ENCODE measurements around the gene ANKRD23. TPM values are rescaled to one million over a fixed set of nuclear protein-coding genes. Genes with fewer than 3 reads are reported as not detected.

Gene ANKRD23
- polyA plus RNA-seq, 3 donors: 3.4 to 6.9 (median 4.2) TPM

DNA sequence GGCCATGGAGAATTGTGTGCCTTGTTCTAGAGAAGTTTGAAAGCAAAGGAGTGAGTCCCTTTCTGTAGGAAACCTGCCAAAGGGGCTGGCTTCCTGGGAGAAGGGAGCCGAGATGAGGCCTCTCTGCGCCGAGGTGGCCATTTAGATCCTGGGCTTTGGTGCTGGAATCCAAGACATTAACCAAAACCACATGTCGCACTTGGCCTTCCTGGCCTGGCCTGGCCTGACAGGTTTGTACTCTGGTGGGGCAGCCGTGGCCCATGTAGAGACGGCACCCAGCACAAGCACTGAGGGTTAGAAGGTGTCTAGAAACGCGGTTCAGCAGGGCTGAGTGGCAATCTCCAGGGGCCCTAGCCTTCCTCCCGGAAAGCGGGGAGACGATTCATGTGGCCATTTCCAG is 20.6 kb downstream of the ANKRD23 start:
- no peak for DNase-seq (ENCODE audit: extremely low read depth in 1 of 11, low read depth in 9 of 11, low spot score in 4 of 11)

DNA sequence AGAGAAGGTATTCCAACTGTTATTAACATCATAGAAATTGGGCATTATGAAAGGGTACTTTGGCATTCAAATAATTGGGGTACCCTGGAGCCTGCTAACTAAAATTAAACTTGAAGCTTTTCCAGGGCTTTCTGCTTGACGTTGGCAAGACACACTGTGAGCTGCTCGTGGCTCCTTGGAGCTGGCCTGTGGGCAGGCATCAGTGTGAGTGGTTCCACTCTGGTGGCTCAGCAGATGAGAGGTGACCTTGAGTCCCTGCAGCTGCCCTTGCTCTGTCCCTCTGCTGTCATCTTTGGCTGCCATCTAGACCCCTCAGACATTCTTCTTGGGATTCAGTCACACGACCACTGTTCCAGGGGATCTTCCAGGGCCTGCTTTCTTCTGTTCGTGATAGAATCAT is 21.0 kb downstream of the ANKRD23 start:
- no peak for DNase-seq (ENCODE audit: extremely low read depth in 1 of 11, low read depth in 9 of 11, low spot score in 4 of 11)

DNA sequence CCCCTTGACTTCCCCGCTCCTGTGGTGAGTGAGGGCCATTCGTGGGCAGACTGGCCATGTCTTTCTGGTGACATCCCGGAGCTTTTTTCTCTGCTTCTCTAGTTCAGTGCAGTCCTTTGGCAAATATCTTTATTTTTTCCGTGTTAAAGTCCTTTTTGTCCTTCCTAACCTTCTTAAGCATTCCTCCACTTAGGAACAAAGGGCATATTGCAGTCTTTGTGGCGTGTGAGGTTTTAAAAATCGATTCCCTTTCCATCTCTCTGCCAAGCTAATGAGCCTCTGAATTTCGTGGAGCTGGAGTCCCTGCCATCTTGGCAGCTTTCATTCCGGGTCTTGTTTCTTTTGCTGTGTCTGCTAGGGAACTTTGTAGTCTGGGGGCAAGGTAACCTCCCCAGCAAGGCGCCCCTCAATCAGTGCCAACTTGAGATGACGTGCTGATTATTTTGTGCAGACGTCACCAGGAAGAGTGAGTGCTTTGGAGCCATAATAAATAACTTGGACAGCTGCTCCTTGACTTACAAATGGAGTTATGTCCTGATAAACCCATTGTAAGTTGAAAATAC is 22.6 kb downstream of the ANKRD23 start:
- no peak for DNase-seq (ENCODE audit: extremely low read depth in 1 of 11, low read depth in 9 of 11, low spot score in 4 of 11)

DNA sequence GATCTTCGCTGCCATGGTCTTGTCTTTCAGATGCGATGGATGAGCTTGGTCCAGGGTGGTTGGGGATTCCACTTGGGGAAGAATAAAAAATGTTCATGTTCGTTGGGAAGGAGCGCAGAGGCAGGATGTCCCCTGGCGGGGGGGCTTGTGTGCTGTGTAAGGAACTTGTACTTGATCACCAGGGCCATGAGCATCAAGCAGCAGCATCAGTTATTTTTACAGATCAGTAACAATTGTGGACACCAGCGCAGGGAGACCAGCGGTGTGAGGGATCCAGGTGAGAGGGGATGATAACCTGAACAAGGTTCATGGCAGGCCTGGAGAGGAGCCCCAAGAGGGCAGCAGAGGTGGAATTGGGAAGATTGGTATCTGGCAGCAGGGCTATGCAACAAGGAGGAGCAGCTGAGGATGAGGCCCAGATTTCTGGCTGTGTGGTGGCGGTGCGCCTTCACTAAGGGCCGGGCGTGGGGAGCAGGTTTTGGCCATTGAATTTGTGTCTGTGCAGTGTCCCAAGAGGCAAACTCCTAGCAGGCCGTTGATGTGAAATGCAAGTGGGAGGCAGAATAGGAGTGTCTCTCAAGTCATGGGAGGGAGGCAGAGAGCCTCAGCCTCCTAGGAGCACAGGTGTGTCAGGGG is 23.8 kb downstream of the ANKRD23 start:
- no peak for DNase-seq (ENCODE audit: extremely low read depth in 1 of 11, low read depth in 9 of 11, low spot score in 4 of 11)

DNA sequence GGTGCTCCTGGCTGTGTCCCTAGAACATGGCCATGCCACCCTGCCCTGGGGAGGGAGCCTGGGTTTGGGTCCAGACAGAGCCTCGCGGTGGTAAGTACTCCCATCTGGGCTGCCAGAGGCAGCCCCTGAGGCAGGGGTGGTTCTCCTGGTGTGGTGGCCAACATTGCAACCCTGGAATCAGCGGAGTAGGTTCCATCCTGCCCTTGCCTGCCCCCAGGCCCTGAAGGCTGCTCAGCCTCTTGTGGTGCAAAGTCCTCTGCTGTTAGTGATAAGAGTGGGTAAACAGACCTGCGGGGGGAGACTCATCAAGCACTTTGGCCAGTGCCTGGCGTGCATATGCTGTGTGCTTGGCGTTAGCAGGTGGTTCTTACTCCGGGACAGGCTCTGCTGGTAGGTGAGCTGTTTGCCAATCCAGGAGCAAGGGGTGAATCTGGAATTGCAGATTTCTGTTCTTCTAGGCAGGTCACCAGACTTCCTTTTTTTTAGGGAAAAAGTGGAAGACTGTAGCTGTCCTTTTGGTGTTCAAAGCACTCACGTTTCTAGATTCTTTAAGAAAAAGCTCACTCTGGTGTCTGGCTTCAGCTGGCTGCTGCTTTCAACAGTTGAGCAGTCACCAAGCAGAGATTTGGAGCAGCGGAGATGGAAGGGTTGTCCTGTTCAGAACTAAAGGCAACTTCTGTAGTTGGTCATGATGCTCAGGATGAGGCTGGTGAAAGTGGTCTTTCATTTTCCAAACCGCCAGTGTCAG is 24.5 kb downstream of the ANKRD23 start:
- DNase-seq (ENCODE audit: extremely low read depth in 1 of 11, low read depth in 9 of 11, low spot score in 4 of 11): no peak

DNA sequence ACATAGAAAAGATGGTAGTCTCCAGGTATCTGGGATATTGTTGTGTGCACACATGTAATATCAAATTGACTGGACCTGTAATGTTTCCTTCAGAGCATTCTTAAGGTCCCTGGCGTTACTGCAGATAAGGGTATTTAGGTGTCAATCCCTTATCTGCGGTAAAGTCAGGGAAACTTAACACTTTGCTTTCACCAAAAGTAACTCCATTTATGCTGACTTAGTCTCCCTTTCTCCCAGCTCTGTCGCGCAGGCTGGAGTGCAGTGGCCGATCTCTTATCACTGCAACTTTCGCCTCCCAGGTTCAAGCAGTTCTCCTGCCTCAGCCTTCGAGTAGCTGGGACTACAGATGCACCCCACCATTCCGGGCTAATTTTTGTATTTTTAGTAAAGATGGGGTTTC is 25.9 kb downstream of the ANKRD23 start:
- DNase-seq (ENCODE audit: extremely low read depth in 1 of 11, low read depth in 9 of 11, low spot score in 4 of 11): no peak

DNA sequence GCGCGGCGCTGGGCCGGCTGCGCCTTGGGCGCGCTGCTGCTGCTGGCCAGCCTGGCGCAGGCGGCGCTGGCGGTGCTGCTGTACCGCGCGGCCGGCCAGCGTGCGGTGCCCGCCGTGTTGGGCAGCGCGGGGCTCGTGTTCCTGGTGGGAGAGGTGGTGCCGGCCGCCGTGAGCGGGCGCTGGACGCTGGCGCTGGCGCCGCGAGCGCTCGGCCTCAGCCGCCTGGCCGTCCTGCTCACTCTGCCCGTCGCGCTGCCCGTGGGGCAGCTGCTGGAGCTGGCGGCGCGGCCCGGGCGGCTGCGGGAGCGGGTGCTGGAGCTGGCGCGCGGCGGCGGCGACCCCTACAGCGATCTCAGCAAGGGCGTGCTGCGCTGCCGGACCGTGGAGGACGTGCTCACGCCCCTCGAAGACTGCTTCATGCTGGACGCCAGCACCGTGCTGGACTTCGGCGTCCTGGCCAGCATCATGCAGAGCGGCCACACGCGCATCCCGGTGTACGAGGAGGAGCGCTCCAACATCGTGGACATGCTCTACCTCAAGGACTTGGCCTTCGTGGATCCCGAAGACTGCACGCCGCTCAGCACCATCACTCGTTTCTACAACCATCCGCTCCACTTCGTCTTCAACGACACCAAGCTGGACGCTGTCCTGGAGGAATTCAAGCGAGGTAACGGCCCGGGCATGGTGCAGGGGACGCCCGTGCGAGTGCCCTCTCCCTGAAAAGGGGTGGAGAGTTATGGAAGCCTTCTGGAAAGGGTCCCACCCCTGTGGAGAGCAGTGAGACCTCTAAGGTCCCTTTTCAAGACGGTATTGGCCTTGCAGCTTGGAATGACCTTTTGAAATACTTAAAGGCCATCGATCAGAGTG is 26.8 kb downstream of the ANKRD23 start:
- no peak for DNase-seq (ENCODE audit: extremely low read depth in 1 of 11, low read depth in 9 of 11, low spot score in 4 of 11)

DNA sequence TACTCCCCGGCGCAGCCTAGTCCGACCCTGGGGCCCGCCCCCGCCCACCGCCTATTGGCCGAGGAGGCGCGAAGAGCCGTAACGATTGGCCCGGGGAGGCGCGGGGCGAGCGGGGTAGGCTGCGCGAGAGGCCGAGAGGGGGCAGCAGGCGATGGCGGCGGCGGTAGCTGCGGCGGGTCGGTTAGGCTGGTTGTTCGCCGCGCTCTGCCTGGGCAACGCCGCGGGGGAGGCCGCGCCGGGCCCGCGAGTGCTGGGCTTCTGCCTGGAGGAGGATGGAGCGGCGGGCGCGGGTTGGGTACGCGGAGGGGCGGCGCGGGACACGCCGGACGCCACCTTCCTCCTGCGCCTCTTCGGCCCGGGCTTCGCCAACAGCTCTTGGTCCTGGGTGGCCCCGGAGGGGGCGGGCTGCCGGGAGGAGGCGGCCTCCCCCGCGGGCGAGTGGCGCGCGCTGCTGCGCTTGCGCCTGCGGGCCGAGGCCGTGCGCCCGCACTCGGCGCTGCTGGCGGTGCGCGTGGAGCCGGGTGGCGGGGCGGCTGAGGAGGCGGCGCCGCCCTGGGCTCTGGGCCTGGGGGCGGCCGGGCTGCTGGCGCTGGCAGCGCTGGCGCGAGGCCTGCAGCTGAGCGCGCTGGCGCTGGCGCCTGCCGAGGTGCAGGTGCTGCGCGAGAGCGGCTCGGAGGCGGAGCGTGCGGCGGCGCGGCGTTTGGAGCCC is 27.5 kb downstream of the ANKRD23 start, which contains the start of gene CNNM3:
Gene CNNM3 (plus strand): TSS at position 142 of the 709 bp plus-strand sequence. CDS start 10 bp downstream, at position 152.
- DNase-seq (ENCODE audit: extremely low read depth in 1 of 11, low read depth in 9 of 11, low spot score in 4 of 11): peak in 10 of 11 donors; percentile 72 to 94 (median 90)

DNA sequence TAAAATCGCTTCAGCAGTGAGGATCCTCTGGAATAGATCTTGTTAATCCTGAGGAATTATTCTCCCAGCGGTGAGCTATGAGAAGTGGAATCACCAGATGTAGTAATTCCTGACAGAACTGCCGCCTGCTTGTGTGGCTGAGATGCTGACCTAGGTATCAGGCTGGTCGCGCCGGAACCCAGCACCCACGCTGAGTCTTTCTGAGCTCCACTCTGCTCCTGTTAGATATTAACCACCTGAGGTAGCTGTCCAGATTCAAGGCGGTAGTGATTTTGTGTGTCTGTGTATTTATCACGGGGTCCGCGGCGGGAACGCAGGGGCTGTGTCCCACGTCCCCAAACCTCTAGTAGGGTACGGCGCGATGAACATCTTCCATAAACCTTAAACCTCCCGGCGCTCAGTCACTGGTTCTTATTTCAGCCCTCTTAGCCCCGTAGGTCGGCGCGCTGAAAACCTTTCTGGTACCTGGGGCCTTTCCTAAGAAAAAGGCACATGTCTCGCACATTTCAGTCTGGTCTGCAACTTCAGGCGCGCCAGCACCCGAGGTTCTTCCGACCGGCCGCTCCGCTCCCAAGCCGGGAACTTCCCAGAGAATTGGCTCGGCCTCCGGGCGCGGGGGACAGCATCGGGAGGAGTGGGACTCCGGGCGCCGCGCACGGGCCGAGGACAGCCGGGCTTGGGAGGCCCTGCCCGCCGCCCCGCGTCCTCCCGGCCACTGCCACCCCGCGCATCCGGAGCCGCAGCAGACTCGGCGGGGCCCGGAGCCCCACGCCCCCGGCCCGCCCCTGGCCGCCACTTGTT is 28.3 kb downstream of the ANKRD23 start:
- DNase-seq (ENCODE audit: extremely low read depth in 1 of 11, low read depth in 9 of 11, low spot score in 4 of 11): no peak

DNA sequence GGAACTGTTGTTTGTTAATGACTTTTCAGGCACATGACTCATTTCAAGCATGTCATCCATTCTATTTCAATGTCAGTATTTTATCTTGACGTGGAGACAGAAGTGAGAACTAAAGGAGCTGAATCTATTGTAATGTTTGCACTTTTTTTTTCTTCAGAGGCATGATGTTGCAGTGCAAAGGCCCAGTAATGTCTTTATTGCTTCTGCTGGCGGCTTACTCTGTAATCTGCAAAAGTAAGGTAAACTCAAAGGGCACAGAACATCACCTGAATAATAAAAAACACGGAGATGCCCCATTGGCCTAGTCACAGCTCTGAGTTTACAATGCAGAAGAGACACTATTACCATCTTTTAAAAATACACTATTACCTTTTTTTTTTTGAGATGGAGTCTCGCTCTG is 30.2 kb downstream of the ANKRD23 start:
- DNase-seq (ENCODE audit: extremely low read depth in 1 of 11, low read depth in 9 of 11, low spot score in 4 of 11): no peak

DNA sequence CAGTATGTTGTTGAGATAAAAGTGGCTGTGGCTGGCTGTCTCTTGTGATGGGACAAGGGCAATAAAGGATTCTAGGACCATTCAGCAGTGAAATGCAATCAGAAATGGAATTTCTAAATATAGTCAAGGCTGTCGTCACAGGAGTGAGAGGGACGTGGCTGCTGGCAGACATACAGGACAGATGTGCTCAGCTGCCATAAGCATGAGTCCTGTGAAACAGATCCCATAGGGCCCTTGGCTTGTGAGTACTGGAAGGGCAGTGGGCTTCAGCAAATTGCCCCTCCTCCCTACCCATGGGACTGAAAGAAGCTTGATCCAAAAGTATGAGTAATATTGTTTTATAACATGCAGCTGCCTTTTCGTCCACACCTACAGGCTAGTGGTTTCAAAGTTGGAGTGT is 31.9 kb downstream of the ANKRD23 start:
- DNase-seq (ENCODE audit: extremely low read depth in 1 of 11, low read depth in 9 of 11, low spot score in 4 of 11): no peak

DNA sequence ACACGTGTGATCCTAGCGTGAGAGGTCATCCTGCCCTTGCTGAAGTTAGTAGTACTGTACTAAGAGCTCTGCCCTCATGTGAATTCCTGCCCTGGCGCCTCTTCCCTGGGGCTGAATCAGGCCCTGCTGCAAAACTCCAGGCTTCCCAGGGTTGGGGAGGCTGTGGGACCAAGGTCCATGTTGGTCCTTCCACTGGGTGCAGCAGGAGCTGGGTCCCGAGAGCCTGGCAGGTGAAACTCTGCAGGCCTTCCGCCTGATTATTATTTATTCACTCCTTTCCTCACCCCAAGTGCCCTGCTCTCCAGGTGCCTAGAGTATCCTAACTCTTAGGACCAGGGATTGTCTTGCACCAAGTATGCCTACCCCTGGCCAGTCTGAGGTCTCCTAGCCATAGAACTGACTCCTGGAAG is 33.0 kb downstream of the ANKRD23 start:
- DNase-seq (ENCODE audit: extremely low read depth in 1 of 11, low read depth in 9 of 11, low spot score in 4 of 11): no peak

DNA sequence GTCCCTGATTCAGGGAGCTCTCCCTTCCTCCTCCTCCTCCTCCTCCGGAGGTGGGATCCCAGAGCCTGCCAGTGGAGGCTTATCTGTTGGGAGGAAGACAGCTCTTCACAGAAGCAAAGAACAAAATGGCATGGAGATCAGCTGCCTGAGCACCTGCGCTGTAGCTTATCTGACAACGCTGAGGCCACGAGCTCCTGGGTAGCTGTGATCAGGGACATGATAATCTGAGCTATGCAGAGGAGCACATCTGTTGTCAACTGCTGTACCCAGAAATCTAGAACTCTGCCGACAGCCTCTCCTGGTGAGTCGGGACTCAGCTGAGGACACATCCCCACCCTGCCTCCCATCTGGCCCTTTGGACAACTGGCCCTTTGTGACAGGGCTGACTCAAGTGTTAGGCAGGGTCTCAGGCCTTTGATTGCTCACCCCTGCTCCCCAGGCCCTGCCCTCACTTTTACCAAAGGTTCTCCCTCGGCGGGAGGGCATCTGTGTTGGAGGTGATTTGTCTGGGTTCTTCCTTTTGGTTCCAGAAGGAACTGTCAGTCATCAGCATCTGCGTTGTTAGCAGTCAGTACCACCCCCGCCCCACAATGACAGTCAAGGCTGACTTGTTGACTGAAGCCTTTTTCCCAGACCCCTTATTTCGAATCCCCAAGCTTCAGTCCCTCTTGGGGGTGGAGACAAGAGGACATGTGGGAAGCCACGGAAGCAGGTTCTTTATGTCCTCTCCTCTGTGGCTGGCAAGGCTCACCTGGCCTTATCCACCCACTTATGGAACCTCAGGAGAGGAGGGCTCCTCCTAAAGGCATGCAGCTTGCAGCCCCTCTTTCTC is 33.7 kb downstream of the ANKRD23 start:
- no peak for DNase-seq (ENCODE audit: extremely low read depth in 1 of 11, low read depth in 9 of 11, low spot score in 4 of 11)

DNA sequence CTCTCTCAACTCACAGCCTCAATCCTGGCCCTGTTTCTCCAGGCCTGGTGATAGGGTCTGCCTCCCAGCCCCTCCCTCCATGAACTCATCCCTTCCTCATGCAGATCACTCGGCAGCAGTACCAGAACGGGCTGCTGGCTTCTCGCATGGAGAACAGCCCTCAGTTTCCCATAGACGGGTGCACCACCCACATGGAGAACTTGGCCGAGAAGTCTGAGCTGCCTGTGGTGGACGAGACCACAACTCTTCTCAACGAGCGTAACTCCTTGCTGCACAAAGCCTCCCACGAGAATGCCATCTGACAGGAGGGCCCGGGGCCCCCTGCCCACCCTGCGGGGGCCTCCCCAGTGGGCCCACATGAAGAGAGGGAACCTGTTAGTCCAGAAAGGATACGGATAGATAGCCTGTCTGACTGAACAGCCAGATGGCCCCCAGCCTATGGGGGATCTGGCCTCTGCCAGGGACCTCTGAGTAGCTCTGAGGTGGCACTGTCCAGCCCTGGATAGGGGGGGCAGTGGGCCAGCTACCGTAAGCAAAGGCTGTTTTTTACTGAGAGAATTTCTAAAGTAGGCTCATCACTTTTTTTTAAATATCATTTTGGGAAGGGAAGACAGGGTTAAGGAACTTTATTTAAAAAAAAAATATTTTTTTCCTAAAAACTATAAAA is 34.5 kb downstream of the ANKRD23 start:
- no peak for DNase-seq (ENCODE audit: extremely low read depth in 1 of 11, low read depth in 9 of 11, low spot score in 4 of 11)

DNA sequence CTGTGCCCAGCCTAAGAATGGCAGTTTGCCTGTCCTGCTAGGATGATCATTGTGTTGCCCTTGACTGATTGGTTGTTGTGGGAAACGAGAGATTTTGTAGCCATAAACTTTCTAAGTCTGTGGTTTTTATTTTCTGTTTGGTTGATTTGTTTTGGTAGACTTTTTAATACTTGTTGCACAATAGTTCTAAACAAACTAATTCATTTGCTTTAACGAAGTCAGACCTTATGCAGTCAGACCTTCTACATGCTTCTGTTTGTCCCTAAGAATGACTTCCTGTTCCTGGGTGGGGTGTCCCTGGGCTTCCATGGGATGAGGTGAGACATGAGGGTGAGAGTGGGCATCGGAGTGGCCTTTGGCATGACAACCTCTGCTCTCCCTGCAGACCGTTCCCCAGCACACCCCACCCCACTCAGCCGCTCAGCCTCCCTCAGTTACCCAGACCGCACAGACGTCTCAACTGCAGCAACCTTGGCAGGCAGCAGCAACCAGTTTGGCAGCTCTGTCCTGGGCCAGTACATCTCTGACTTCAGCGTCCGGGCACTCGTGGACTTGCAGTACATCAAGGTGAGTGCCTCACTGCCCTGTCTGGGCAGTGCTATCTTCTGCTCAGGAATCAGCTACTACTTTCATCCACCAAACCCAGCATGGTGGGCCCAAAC is 35.5 kb downstream of the ANKRD23 start:
- DNase-seq (ENCODE audit: extremely low read depth in 1 of 11, low read depth in 9 of 11, low spot score in 4 of 11): no peak

DNA sequence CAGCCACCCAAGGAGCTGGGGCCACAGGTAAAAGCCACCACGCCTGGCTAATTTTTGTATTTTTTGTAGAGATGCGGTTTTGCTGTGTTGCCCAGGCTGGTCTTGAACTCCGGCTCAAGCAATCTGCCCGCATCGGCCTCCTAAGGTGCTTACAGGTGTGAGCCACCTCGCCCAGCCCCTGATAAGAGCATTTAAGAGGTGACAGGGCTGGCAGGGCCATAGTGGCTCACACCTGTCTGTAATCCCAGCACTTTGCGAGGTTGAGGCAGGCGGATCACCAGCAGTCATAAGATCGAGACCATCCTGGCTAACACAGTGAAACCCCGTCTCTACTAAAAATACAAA is 36.7 kb downstream of the ANKRD23 start:
- DNase-seq (ENCODE audit: extremely low read depth in 1 of 11, low read depth in 9 of 11, low spot score in 4 of 11): no peak

All from renal cortex interstitium (tissue), 11 donors.